HG03045 (cell line): ENCODE results near the gene FOXL2NB.

Experiments
- ATAC-seq: cut with Tn5 transposase; IDR thresholded peaks from one replicate; pipeline ENCODE4 v1.9.1; 2021; ENCODE audit warnings: mild to moderate bottlenecking, moderate library complexity; ENCODE audit not compliant: unreplicated experiment

Gene FOXL2NB

DNA sequence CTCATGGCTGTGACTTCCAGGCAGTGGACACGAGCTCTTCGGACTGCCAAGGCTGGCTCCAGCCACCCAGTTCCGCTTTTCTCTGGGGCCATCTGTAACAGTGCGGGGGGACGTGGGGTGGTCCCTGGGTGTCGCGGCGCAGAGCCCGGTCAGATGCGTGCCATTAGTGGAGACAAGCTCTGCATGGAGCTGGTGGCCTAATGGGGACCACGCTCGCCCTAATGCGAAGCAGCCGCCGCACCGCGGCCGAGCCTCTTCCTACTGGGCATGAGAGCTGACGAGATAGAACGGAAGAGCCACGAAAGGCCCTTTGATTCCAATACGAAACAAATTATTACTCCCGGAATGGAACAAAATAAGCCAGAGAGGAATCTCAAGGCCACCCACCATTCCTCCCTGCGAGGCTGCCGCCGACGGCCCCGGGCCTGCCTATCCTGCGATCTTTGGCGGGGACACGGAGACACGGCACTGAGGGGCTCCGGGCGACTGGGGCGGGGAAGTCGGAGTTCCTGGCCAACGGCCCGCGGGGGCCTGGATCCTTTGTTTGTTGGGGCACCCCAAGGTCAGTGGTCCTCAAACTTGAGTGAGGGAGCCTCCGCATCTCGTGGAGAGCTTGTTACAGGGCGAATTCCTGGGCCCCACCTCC is 18.2 kb upstream of the FOXL2NB start:
- no peak for ATAC-seq

DNA sequence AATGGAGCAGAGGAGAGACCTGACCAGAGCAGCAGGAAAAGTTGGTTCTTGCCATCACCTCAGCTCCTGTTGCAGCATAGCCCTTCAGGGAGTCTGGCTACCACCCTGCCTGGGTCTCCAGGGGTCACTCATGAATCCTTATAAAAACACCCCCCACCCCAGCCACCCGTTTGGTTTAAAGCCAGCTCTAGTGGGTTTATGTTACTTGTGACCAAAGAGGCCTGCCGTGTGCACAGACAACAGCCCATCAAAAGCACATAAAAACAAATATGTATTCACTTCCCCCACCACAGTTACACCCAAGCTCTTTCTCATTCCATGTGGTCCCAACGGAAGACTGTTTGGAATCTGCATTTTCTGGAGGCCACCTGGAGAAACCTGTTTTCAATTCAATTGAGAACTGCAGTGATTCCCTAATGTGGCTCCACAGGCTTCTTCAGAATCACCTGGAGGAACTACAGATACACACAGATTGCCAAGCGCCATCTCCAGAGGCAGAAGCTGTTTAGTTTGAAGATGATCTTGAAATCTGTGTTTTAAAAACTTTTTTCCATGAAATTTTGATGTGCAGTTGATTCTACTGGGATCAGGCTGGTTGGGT is 13.8 kb upstream of the FOXL2NB start:
- no peak for ATAC-seq

DNA sequence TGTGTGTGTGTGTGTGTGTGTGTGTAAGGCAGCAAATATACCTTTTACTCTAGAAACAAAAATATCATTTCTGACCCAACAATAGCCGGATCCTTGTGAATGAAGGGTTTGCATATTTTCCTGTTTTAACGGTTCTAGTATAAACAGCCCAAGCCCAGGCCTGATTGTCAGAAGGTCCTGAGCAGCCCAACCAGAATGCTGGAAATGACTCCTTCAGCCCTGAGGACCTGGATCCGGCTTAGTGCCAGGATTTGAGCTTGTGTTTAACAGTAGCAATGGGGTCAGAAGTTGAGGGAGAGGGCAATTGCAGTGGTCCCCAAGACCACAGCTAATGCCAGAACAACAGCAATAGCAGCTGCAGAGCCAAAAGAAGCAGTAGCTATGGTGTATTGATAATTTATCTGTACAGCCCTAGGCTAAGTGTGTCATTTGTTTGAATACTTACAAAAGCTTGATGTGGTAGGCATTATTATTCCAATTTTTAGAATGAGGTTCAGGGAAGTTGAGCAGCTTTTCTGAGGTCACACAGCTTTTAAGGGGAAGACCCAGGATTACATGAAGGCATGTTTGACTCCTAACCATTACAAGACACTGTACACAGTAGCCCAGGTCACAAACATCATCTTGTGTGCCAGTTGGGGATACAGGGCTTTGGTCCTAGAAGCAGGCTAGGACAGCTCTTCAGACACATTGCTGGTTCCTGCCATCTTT is 12.9 kb upstream of the FOXL2NB start:
- ATAC-seq = no peak

DNA sequence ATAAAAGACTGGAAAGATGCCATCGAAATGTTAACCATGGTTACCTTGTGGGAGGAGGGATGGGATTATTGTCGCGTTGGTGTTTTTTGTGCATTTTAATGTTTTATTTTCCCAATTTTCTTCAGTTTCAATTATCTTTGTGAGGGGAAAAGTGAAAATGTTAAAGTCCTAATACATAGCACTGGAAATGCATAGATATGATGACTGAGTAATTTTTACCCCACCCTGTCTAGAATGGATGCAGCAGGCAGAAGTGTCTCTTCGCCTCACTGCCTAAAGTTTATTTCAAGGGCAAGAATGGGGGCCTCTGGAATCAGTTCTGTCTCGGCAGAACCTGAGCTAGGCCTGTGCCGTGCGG is 11.5 kb upstream of the FOXL2NB start:
- ATAC-seq = no peak

DNA sequence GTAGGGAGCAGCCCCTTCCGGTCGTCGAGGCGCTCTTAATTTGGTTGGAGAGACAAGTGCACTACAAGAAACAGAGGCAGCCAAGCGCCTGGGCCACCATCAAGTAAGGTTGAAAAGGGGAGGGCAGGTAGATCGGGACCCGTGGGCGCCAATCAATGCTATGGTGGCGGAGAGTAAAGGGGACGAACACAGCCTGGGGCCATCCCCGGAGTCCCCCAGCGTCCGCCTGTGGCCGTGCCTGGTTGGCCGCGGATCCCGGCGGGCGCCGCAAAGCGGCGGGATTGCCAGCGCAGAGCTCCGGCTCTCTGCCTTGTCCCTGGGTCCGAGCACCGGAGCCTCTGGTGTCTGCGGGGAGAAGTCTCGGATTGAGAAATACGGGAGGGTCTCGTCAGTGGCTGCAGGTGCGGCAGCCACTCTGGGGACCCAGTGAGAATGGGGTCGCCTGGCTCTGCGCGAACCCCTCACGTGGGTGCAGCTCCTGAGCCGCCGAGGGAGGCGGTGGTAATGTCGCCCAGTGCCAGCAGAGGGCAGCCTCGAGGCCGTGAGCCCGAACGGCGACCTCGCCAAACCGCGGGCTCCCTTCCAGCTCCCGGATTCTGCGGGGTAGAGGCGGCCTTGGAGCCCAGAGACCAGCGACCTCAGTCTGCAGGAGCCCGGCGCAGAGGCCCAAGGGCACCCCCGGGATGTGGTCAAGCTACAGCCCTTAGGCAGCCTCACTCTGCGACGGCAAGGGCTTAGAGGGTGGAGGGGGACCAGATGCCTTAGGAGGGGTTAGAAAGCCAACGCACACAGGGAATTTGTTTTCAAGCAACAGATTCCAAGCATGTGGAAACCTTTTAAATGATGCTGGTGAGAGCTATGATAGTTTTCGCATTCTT is 10.9 kb upstream of the FOXL2NB start:
- ATAC-seq = peak; percentile 74

DNA sequence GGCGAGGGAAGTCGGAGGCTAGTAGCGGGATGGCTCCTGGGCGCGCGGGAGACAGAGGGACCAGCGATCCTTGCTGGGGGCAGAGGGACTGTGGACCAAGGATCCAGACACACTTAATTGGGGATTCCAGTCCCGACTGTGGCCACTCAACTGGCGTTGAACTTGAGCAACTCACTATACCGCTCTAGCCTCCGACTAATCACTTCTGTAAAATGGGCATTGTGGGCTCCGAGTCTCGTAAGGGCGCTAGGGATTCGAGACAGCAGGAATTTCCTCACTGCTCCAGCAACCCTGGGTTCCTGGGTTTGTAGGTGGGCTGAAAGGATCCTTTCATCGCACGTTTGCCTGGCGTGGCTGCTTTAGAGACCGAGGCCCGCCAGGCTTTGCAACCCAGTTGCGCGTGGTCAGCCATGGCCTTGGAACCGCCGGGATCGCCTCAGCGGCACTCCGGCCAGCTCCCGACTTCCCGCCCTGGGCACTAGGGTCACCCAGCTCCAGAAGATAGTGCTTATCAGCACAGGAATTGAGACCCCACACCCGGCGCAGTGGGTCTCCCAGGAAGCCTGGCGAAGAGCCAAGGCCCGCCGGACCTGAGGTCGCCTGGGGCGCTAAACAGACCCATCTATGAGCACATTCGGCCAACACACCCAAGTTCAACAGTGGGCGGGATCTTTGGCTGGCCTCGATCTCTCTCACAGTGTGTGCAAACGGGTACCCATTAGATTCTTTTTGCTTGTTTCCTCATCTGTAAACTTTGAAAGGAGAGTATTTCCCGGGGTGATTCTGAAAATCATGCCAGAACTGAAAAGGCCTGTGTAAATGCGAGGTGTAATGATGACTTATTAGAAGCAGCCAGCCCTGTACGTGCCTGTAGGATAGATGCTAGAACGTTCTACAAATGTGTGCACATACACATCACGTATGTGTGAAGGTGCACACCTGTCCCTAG is 10.0 kb upstream of the FOXL2NB start:
- ATAC-seq = no peak

DNA sequence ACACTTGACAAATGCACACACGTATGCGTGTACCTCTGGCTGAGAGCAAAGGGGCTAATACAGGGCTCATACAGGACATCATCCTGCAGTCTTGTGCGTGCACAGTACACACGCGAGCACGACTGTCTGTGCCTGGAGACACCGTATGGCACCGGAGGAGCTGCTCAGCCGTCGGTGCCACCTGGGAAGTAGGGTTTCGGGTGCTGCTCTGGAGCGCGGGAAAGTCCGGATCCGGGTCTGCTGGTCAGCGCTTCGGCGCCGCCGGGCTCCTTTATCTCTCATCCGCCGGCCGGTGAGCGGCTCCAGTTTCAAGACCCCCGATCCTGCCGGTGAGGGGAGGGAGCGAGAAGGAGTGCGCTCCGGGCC is 9.3 kb upstream of the FOXL2NB start:
- ATAC-seq = no peak

DNA sequence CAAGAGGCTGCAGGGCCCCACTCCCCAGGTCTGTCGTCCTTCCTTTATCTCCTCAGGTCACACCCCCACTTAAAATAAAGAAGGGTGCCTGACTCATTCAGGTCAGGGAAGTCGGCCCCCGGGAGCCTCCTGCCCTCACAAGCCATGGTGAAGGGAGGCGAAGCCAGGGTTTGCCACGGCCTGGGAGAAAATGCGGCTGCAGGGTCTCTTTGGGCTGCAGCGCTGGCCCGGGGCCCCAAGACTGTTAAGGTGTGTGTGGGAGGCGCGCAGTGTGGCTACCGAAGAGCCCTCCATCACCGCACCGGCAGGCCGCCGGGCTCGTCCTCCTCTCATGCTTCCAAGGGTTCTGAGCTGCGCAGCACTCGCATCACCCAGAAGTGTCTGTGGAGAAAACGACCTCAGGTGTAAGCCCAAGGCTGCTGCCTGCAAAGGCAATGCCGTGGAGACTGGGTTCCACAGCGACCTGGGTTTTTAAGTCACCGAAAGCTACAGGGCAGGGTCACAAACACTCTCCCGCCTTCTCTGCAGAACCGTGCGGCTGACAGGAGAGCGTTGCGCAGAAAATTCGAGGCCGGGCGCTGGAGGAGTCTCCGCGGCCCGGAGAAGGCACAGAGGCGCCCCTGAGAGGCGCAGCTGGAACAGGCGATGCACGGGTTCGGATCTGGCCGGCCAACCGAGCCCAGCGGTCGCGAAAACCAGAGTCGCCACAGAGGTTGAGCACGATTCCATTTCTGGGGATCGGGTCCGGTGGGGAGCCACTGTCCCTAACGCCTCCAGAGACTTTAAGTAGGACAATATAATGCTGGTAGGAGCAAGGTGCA is 8.8 kb upstream of the FOXL2NB start:
- no peak for ATAC-seq

DNA sequence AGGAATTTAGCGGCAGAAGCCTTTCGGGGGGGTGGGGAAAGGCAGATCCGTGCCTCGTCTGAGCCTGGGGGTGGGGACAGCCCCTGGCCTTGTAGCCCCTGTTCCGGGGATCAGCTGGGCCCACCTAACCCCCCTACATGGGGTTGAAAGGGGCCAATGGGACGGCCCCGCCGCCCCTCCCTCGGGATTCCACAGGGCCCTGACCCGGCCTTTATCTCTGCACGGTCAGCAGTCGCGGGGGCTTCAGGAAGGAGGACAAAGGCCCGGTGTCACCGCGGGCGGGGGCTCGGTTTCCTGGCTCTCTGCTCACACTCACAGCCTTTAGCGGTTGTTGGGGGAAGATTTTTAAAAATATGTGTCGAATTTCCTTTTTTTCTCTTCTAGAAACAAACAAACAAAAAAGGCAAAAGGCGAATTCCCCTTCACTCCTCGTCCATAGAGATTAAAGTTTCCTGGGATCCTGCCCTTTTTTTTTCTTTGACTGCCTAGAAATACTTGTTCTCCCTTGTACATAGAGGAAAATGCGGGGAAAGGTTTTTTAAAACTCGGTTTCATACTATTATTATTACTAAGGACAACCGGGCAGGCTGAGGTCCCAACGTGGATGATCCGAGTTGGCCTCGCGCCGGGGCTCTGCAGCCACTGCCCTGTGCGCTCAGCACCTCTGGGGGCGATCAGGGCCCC is 8.0 kb upstream of the FOXL2NB start:
- ATAC-seq = no peak

DNA sequence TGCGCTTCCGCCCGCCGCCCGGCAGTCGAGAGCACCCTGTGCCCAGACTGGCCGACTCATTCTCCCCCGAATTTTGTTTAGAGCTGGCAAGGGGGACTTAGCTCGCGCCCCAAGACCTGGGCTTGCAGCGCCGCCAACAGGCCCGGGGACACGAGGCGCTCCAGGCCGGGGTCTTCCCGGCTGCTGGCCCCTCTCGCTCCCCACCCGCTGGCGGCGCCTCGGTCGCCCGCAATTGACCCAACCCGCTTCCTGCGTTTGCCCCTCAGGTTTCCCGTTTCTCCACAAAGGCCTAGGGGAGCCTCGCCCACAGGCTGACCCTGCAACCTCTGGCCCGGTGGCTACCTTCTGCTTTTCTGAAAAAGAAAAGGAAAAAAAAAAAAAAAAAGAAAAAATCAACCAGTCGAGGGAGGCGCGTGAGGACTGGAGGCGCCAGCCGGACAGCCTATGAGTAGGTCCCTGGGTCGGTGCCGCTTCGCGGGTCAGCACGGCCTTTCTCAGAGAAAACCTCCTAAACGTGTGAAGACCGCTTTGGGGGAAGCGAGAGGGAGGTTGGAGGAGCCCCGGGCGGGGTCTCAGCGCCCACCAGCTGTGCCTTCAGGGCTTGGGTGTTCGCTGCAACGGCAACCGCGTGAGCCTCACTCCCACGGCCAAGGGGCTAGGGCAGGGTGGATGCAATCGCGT is 7.3 kb upstream of the FOXL2NB start:
- ATAC-seq = no peak

DNA sequence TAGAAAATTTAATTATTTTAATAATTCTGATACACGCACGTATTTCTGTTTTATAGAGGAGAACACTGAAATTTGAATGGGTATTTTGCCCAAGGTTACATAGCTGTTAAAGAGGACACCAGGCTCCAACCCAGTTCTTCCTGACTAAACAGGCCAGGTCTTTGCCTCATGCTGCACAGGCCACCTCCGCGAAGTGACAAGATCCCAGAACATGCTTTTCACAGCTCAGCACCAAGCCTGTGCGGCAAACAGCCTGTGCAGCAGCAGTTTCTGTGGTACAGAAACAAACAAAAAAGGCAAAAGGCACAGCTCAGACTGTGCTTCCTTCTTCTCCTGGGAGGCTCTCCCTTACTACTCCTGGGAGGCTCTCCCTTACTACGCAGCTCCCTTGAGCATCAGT is 6.6 kb upstream of the FOXL2NB start:
- ATAC-seq = no peak

DNA sequence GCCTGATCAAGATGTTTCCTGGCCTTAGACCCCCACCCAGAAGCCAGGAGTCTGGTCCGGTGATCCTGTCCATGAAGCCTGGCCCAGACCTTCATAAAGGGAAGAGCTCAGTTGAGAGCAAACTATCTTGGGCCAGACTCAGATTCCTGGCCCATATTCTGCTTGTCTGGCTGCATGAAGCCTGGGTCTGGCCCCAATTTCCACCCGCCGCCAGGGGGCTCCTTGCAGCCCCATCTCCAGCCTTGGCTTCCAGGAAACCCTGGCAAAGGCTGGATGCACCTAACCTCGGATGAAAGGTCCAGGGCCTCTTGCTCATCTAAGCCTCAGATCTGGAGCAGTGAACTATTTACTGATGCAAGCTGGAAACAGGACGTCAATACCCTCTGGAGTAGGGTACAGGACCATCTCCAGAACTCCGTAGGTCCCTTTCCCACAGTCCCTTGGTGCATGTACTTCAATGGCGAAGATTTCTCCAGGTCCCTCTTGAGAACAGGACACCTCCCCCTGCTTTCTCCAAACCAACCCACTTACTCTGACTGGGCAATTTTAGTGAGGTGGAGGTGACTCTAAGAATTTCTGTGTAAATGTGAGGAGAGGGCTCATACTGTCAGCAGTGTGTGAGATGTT is 5.6 kb upstream of the FOXL2NB start:
- no peak for ATAC-seq

DNA sequence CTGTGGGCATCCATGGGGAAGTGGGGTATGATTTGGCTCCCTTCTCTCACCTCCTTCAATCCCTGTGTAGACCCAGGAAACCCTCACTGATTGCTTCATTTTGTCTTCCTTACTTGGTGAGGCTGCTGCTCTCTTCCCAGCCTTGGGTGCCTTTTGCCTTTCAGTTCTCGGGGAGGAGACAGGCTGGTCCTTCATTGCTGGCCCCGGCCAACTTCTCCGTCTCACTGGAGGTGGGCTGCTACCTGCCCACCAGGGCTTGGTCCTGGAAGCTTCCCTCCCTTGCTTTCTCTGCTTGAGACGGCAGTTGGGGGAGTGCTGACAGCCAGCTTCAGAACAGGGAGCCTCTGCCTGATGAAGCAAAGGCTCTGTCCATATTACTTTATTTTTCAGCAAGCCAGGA is 4.7 kb upstream of the FOXL2NB start:
- ATAC-seq = no peak

DNA sequence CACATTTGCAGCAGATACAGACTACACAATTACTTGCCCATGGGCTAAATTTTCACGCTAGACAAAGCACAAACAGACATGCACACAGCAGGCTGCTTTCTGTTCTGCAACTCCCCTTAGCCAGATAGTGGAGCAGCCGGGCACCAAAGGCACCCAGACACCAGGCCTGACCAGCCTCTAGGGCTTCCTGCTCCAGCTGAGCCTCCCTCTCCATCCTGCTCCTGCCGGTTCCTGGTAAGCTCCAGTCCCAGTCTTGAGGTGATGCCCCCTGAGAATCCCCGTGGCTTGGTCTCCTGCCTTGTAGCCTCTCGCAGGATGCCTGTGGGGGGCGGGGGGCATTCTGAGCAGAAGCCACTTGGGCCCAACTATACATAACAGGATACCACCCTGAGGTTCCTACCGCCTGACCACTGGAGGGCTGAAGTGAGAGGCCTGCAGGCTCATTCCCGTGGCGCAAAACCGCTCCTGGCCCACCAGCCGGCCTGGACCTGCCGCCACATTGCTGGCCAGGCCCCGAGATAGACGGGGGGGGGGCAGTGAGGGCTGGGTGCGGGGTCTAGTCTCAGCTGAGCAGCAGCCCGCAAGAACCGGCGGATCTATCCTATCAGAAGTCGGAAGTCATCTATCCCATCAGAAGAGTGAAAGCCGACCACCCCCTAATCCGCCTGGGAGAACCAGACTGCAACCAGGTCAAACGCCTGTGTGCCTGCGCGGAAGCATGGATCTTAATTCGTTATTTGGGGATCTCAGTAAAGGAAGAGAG is 4.0 kb upstream of the FOXL2NB start:
- ATAC-seq = no peak

DNA sequence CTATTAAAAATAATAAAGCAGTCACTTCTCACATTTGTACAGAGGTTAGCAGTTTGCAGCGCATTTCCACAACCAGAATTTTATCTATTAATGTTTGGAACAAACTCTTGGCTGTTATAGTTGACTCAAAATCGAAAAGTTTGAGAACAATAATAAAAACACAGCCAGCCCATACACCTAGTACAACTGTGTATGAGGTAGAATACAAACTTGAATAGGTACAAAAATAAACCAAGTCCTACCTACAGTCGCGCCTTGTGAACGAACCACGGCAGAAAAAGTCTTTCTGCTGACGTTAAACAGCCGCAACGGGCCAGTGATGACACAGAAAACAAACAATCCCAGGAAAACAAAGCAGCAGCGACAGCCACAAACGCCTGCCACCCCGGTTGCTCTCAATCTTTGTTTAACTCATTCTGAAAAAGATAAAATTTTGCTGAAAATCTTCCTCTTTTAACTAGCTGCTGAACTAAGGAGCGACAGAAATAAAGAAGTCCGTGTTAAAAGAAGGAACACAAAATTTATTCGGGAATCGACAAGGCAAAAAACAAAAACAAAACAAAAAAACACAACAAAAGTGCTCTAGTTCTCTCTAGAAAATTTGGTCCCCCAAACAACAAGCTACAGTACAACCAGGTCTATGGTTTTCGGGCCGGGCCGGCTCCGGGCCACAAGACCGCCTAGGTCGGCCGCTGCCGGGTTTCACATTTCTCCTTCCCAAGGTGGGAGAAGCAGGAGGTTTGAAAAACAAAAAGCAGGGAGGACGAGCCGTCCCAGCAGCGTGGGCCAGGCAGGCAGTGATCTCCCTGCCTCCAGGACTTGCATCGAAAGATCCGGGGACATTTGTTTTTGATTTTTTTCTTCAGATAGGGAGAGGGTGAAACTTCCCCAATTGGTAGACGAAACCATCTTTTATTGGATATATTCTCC is 3.0 kb upstream of the FOXL2NB start:
- ATAC-seq = no peak

DNA sequence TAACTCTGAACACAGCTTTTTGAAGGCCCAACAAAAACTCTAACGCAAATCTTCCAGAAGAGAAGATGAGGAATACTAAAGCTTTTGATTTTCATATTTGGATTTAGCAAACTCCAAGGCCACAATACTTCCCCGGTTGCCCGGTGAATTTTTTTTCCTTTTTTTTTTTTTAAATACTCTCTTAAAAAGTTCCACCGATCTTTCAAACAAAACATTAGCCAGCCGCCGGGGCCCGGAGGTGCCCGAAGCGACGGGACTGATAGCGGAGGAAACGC is 2.4 kb upstream of the FOXL2NB start:
- ATAC-seq = no peak
